ENCODE results near the gene NID2.

Gene NID2

GRCh38 chr14:52025310-52025709, 43.5 kb downstream of the NID2 start:
- DNase-seq = no peak

- no peak for DNase-seq
Observed at GRCh38 chr14:52023518-52023917, 45.3 kb downstream of the NID2 start.

GRCh38 chr14:52021957-52022600, 46.8 kb downstream of the NID2 start:
- no peak for DNase-seq

GRCh38 chr14:52020866-52021717, 47.8 kb downstream of the NID2 start:
- no peak for DNase-seq

GRCh38 chr14:52020161-52020714, 48.6 kb downstream of the NID2 start:
- no peak for DNase-seq

GRCh38 chr14:52018970-52019369, 49.9 kb downstream of the NID2 start:
- DNase-seq = no peak

- DNase-seq = no peak
Observed at GRCh38 chr14:52018252-52018651, 50.6 kb downstream of the NID2 start.

GRCh38 chr14:52015411-52016030, 53.3 kb downstream of the NID2 start:
- no peak for DNase-seq

GRCh38 chr14:52014601-52015267, 54.1 kb downstream of the NID2 start:
- no peak for DNase-seq

GRCh38 chr14:52013984-52014600, 54.8 kb downstream of the NID2 start:
- DNase-seq = no peak

- DNase-seq = no peak
Observed at GRCh38 chr14:52012635-52013034, 56.2 kb downstream of the NID2 start.

GRCh38 chr14:52011523-52011922, 57.3 kb downstream of the NID2 start:
- DNase-seq = no peak

GRCh38 chr14:52010173-52010693, 58.6 kb downstream of the NID2 start:
- no peak for DNase-seq

GRCh38 chr14:52008136-52008535, 60.7 kb downstream of the NID2 start:
- DNase-seq = no peak

GRCh38 chr14:52007637-52008036, 61.2 kb downstream of the NID2 start:
- DNase-seq = no peak

GRCh38 chr14:52007211-52007610, 61.6 kb downstream of the NID2 start:
- no peak for DNase-seq

GRCh38 chr14:52006361-52006760, 62.5 kb downstream of the NID2 start:
- no peak for DNase-seq

GRCh38 chr14:52005625-52006024, 63.2 kb downstream of the NID2 start:
- DNase-seq = no peak

- no peak for DNase-seq
Observed at GRCh38 chr14:52003324-52003723, 65.5 kb downstream of the NID2 start.

- no peak for DNase-seq
Observed at GRCh38 chr14:52002542-52002941, 66.3 kb downstream of the NID2 start.

GRCh38 chr14:52000696-52001095, 68.2 kb downstream of the NID2 start:
- no peak for DNase-seq

GRCh38 chr14:52000019-52000582, 68.8 kb downstream of the NID2 start:
- DNase-seq = no peak

Measured in SIG-M5 (cell line).